Motor neuron (in vitro differentiated cells): Measurements from ENCODE around the gene PDS5A. TPM values are rescaled to one million over a fixed set of nuclear protein-coding genes. Genes with fewer than 3 reads are reported as not detected.
"Not testable (repeated sequence)": the region's sequence is repeated elsewhere in the genome, so short reads cannot be mapped to it uniquely, and the experiment has no call there.

Source experiments
- ATAC-seq, 8 experiments: fragments of 200-7000 bp; cut with Tn5 transposase; replicated peaks in 6 of 8; 2 replicates each; pipeline ENCODE4 v1.8.0; 2021; ENCODE audit warnings: mild to moderate bottlenecking in 8 of 8, moderate library complexity in 8 of 8
- H3K27ac ChIP-seq, 2 donors: fragments of 250-450 bp; sonication (Bioruptor Pico); 2 replicates each; pipeline ENCODE4 v1.9.0; 2021; ENCODE audit warnings: antibody characterized with exemption in 2 of 2, mild to moderate bottlenecking in 2 of 2, moderate library complexity in 1 of 2
- H3K4me1 ChIP-seq, 2 donors: fragments of 250-450 bp; sonication (Bioruptor Pico); replicated peaks in 1 of 2; 2 replicates each; pipeline ENCODE4 v1.6.1; 2021; ENCODE audit warnings: antibody characterized with exemption in 2 of 2, mild to moderate bottlenecking in 2 of 2, moderate library complexity in 1 of 2
- H3K4me3 ChIP-seq, 5 donors: fragments of 250-450 bp; sonication (Bioruptor Pico); 2 replicates each; pipeline ENCODE4 v1.9.0; 2021; ENCODE audit warnings: antibody characterized with exemption in 5 of 5, mild to moderate bottlenecking in 5 of 5, moderate library complexity in 4 of 5
- WGBS, 10 experiments: fragments of 450-650 bp; shearing (Covaris generic); methylation state at CpG; one replicate each; pipeline ENCODE4 v1.0.0; 2022; 5-methylcytosine and 5-hydroxymethylcytosine counted together
- in situ Hi-C, 9 experiments: fragments of 400-800 bp; cut with MboI; loops; one replicate each; pipeline ENCODE4 v1.15.0; 2021; ENCODE audit warnings: low sequenced_read_pairs in 9 of 9, low pct_unique_long_range_greater_than_20kb in 2 of 9; ENCODE audit not compliant: unreplicated experiment in 9 of 9
- total RNA-seq, 8 experiments: library from RNA; unstranded; fragments of 300-600 nt; gene quantifications; 2 replicates each; pipeline versions ENCODE4 v1.2.3 to v1.2.4, GENCODE V29; 2022

Gene PDS5A
- total RNA-seq, 8 experiments from 2014 or later = 25.4 to 88.3 (median 38.0) TPM

- ATAC-seq, in situ Hi-C loops, H3K4me1 ChIP-seq, H3K4me3 ChIP-seq, H3K27ac ChIP-seq: not testable (repeated sequence)
- 92 to 100% (median 95%) methylated on average over 2 to 12 of the region's 13 CpGs; no CpG with 5 or more reads in 2 of the 10 experiments for WGBS, 10 experiments
These were observed 184.7 kb downstream of the PDS5A start for GRCh38 chr4:39792976-39793375.

GRCh38 chr4:39792529-39792928 is 185.2 kb downstream of the PDS5A start:
- no peak for ATAC-seq
- Histone ChIP-seq H3K4me3 (no peak overlapping the region), H3K27ac (no peak overlapping the region), H3K4me1 (no peaks in the 10 kb centered on the region)
- in situ Hi-C loops = no loop called here
- 60 to 100% (median 88%) methylated on average over 1 to 3 of the region's 3 CpGs; no CpG with 5 or more reads in 3 of the 10 experiments for WGBS, 10 experiments

- Histone ChIP-seq H3K27ac (no peak overlapping the region), H3K4me3 (no peak overlapping the region), H3K4me1 (no peaks in the 10 kb centered on the region)
- in situ Hi-C loops = no loop called here
- WGBS, 10 experiments = 53 to 100% (median 90%) methylated on average over 1 to 5 of the region's 5 CpGs; no CpG with 5 or more reads in 1 of the 10 experiments
- ATAC-seq = no peak
These were observed 185.6 kb downstream of the PDS5A start for GRCh38 chr4:39792128-39792527.

- WGBS, 10 experiments = 48 to 100% (median 83%) methylated on average over 1 to 3 of the region's 4 CpGs; no CpG with 5 or more reads in 3 of the 10 experiments
- H3K4me3 ChIP-seq = no peak overlapping the region
- ATAC-seq = no peak
- in situ Hi-C loops = no loop called here
- H3K27ac ChIP-seq = no peak overlapping the region
- no peaks in the 10 kb centered on the region for H3K4me1 ChIP-seq
These were observed 190.9 kb downstream of the PDS5A start for GRCh38 chr4:39786838-39787237.

- WGBS, 10 experiments = 80 to 100% methylated on average over 1 of the region's 1 CpG; no CpG with 5 or more reads in 8 of the 10 experiments
- in situ Hi-C loops = no loop called here
- ATAC-seq = no peak
These were observed 192.6 kb downstream of the PDS5A start for GRCh38 chr4:39785083-39785482.

GRCh38 chr4:39781988-39782387 is 195.7 kb downstream of the PDS5A start:
- H3K4me1 ChIP-seq, in situ Hi-C loops, H3K27ac ChIP-seq, H3K4me3 ChIP-seq: not testable (repeated sequence)
- WGBS, 10 experiments = 60 to 100% (median 82%) methylated on average over 1 to 2 of the region's 2 CpGs; no CpG with 5 or more reads in 3 of the 10 experiments
- peak in 1 of 8 experiments; percentile 39 for ATAC-seq

More at GRCh38 chr4:39785083-39785482, 192.6 kb downstream of the PDS5A start:
- Histone ChIP-seq H3K4me1 (no peaks in the 10 kb centered on the region), H3K4me3 (no peak overlapping the region), H3K27ac (no peak overlapping the region)

Other genes with a start within 250 kb of the PDS5A start
- gene N4BP2, start 78.9 kb upstream of the PDS5A start, total RNA-seq = 10 to 100 TPM in 7 of 8 experiments, 1 to 10 TPM in 1; 7.4 to 38.0 (median 27.3) TPM
- gene RHOH, start 219.1 kb upstream of the PDS5A start, total RNA-seq = 1 to 10 TPM in 2 of 8 experiments, under 1 TPM in 5, not detected in 1; 0.10 to 5.5 (median 0.46) TPM